Nephron (organoid): ENCODE results near the gene SETD7.

ENCODE experiments used
- H3K27ac Mint-ChIP-seq, 3 experiments: 2 replicates each; pipeline ENCODE4 v1.8.0; 2020; ENCODE audit warnings: mixed read lengths in 3 of 3, mild to moderate bottlenecking in 2 of 3, moderate library complexity in 1 of 3
- H3K27me3 Mint-ChIP-seq: 2 replicates; pipeline ENCODE4 v1.8.0; 2021; ENCODE audit warnings: low read depth, mild to moderate bottlenecking, moderate library complexity, mixed read lengths
- H3K36me3 Mint-ChIP-seq: 2 replicates; pipeline ENCODE4 v1.8.0; 2020; ENCODE audit warnings: low read depth, mixed read lengths
- H3K4me1 Mint-ChIP-seq: 2 replicates; pipeline ENCODE4 v1.8.0; 2020; ENCODE audit warnings: mixed read lengths
- H3K4me3 Mint-ChIP-seq, 3 experiments: 2 replicates each; pipeline ENCODE4 v1.8.0; 2020; ENCODE audit warnings: mild to moderate bottlenecking in 3 of 3, mixed read lengths in 3 of 3, moderate library complexity in 2 of 3
- H3K9me3 Mint-ChIP-seq: 2 replicates; pipeline ENCODE4 v1.8.0; 2020; ENCODE audit warnings: mixed read lengths
- TF ChIP-seq, protein P1 (sequence below), 3 experiments: fragments of 200-600 bp; sonication (generic); IDR thresholded peaks; one replicate each; pipeline ENCODE4 v1.5.0; 2021; ENCODE audit warnings: antibody characterized with exemption in 3 of 3; ENCODE audit not compliant: unreplicated experiment in 3 of 3

The SETD7 gene

DNA sequence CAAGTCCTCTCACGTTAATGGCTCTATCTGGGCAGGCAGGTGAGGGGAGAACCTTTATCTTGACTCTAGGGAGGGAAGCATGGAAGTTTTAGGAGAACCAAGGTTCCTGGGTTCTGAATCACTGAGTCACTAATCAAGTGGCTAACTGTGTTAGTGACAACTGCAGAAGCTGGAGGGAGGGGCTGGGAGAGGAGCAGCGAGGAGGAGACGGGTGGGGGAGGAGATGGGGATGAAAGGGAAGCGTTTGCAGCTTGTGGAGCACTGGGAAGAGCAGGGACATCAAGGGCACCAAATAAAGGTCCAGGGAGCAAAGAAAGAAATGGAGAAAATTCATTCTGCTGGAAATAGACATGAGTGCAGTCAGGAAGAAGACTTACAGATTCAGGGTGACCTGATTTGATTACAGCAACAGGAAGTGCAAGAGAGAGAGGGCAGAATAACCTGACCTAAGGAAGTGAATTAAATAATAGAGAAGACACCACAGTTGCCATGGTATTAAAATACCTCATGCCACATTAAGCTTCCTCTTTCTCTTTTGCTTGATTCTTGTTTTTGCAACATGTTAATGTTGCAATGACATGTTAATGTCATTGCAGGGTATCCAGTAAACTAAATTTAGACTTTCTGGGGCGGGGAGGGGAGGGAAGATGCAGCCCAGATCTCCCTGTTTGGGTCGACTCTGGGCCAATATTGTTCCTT, 4.5 kb upstream of the SETD7 start:
- TF ChIP-seq, protein P1, sequence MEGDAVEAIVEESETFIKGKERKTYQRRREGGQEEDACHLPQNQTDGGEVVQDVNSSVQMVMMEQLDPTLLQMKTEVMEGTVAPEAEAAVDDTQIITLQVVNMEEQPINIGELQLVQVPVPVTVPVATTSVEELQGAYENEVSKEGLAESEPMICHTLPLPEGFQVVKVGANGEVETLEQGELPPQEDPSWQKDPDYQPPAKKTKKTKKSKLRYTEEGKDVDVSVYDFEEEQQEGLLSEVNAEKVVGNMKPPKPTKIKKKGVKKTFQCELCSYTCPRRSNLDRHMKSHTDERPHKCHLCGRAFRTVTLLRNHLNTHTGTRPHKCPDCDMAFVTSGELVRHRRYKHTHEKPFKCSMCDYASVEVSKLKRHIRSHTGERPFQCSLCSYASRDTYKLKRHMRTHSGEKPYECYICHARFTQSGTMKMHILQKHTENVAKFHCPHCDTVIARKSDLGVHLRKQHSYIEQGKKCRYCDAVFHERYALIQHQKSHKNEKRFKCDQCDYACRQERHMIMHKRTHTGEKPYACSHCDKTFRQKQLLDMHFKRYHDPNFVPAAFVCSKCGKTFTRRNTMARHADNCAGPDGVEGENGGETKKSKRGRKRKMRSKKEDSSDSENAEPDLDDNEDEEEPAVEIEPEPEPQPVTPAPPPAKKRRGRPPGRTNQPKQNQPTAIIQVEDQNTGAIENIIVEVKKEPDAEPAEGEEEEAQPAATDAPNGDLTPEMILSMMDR (IDR thresholded peaks at IDR 0.05; ENCODE audit: unreplicated experiment in 3 of 3) = no peak
- Mint-ChIP-seq H3K27me3 (peaks cover 44% of the 10 kb centered on the region), H3K4me1 (peaks cover 49% of the 10 kb centered on the region), H3K27ac (peak overlapping the region in 1 of 3 experiments; percentile 3), H3K4me3 (peak overlapping the region in 1 of 3 experiments; percentile 9), H3K9me3 (peaks cover 4% of the 10 kb centered on the region), H3K36me3 (no peaks in the 10 kb centered on the region)

DNA sequence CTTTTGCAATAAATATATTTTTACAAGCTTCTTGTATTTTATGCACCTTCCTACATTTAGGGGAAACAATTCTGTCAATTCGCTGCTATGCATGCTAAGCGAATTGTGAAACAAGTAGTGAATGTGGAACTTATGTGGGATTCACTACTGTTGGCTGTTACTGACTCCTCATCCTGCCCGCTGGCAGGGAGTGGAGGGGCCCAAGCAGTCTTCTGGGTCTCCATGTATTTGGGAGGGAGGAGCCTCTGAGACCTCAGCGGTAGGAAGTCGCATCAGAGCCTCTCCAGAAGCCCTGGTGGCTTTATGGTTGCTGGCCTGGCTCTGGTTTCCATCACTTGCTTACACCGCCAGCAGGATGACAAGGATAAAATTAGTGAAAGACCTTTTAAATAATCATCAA, 3.7 kb upstream of the SETD7 start:
- no peak overlapping the region for H3K27ac Mint-ChIP-seq

DNA sequence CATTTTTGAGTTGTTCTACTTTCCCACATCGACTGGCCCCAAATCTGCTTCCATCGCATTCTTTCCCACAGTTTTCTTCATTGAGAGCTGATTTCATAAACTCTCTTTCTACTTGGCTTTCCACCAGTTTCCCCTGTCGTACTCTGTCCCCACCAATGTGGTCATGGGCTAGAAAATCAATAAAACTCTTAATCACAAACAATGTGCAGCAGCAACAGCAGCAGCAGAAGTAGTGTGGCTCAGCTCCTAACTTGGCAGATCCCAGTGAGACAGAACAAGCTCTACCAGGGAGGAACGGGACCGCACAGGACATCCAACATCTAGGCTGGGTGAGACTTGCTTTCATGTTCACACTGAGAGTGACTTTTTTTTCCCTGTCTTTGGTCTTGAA, 3.1 kb upstream of the SETD7 start:
- Mint-ChIP-seq H3K36me3 (no peaks in the 10 kb centered on the region), H3K9me3 (peaks cover 4% of the 10 kb centered on the region), H3K4me3 (peak overlapping the region; percentile 64 to 98 (median 75)), H3K27ac (peak overlapping the region in 2 of 3 experiments; percentile 22 to 69), H3K27me3 (peaks cover 44% of the 10 kb centered on the region), H3K4me1 (peaks cover 50% of the 10 kb centered on the region)
- TF ChIP-seq, protein P1 (IDR thresholded peaks at IDR 0.05; ENCODE audit: unreplicated experiment in 3 of 3) = no peak

More for the DNA sequence above, 3.7 kb upstream of the SETD7 start:
- peaks cover 46% of the 10 kb centered on the region for H3K27me3 Mint-ChIP-seq
- H3K4me3 Mint-ChIP-seq = peak overlapping the region in 2 of 3 experiments; percentile 75 to 98
- TF ChIP-seq, protein P1 (IDR thresholded peaks at IDR 0.05; ENCODE audit: unreplicated experiment in 3 of 3) = no peak
- no peaks in the 10 kb centered on the region for H3K36me3 Mint-ChIP-seq
- H3K4me1 Mint-ChIP-seq = peaks cover 49% of the 10 kb centered on the region
- H3K9me3 Mint-ChIP-seq = peaks cover 4% of the 10 kb centered on the region

DNA sequence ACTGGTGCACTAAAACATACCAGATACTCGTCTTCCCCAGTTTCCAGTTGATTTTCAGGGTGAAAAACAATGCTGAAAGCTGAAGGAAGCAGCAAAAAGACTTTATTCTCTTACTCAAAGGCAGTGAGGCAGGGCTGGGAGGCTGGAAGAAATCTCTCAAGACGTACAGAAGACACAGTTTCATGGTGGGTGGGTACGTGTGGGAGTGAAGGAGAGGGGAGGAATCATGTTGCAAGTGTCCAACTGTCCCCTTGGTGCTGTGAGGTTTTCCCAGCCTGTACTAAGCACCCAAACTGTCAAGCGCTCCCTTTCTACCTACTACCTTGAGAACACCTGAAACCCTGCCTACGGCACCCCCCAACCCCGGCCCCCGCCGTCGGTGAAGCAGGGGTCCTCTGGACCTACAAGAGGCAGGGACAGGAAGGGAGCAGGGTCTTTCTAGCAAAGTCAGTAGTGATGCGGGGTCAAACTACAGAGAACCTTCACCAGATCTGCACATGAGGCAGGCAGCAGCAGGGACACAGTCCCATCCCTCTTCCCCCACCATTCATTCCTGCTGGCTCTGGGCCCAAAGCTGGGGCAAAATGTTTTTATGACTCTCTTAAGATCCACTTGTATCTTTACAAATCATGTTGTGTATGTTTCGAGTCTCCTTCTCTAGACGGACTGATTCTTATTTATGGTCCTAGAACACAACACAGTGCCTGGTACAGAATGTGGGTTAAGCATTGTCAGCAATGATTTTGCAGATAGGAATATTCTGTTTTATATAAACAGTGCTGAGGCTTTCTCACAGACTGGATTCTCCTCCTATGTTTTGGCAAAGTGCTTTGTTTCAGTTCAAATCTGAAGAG, 2.4 kb upstream of the SETD7 start:
- Mint-ChIP-seq H3K9me3 (no peaks in the 10 kb centered on the region), H3K36me3 (no peaks in the 10 kb centered on the region), H3K27ac (peak overlapping the region in 2 of 3 experiments; percentile 22 to 69), H3K4me3 (peak overlapping the region; percentile 64 to 100 (median 98)), H3K4me1 (peaks cover 50% of the 10 kb centered on the region), H3K27me3 (peaks cover 44% of the 10 kb centered on the region)
- TF ChIP-seq, protein P1 (IDR thresholded peaks at IDR 0.05; ENCODE audit: unreplicated experiment in 3 of 3) = no peak

DNA sequence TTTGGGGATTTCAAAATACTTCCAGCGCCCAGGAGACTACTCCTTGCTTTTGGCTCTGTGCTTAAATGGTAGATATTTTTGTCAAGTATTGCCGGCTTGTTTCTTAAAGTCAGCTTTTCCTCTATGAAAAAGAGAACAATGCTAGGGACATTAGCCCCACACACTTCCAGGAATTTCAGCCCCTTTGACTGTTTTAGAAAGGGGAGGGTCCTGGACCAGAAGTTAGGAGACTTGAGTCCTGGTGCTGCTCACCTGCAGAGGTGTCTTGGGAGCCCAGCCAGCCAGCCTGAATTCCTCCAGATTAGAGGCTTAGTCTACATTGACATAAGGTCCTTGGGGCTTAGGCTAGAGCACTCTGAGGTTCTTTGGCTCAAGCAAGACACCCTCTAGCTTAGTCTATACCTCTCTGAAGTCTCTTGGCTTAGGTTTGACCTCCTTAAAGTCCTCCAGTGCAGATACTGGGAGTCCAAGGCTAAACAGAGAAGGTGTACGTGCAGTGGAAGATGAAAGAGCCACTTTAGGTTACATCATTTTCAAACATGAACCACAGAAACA, 1.6 kb upstream of the SETD7 start:
- Mint-ChIP-seq H3K4me3 (peak overlapping the region; percentile 91 to 100 (median 98)), H3K36me3 (no peaks in the 10 kb centered on the region), H3K27me3 (peaks cover 44% of the 10 kb centered on the region), H3K27ac (peak overlapping the region; percentile 81 to 97 (median 86)), H3K4me1 (peaks cover 55% of the 10 kb centered on the region), H3K9me3 (no peaks in the 10 kb centered on the region)
- TF ChIP-seq, protein P1 (IDR thresholded peaks at IDR 0.05; ENCODE audit: unreplicated experiment in 3 of 3) = no peak
